Right ventricle myocardium inferior (tissue), 1 donor: ENCODE measurements around the gene MMP11. TPM values are rescaled to one million over a fixed set of nuclear protein-coding genes. Genes with fewer than 3 reads are reported as not detected.

Source experiments
- ATAC-seq: fragments of 200-7000 bp; cut with Tn5 transposase; one replicate; pipeline ENCODE4 v1.9.1; 2020; ENCODE audit warnings: mild to moderate bottlenecking, moderate library complexity
- DNase-seq: peaks from one replicate; pipeline ENCODE4 v3.0.0; 2021; ENCODE audit errors: missing footprints
- intact Hi-C: fragments of 100-400 bp; cut with DNase I; formaldehyde crosslinking; loops from one replicate; pipeline ENCODE4 v1.11.0; 2022
- total RNA-seq: library from RNA; stranded (reverse); fragmentation: NEBNext Ultra II Directional; extraction: Animal tissue kit (Norgen Biotek cat#: 25700); gene quantifications from one replicate; pipeline ENCODE4 v1.2.1, GENCODE V29; 2021
- donor health status: DM: no; HTN: yes; CAD: no; lungs with severe emphysema.

Gene MMP11
- total RNA-seq, 1 donor from 2014 or later, result 28.0 TPM

- ATAC-seq, result peak; percentile 48
These were observed 49.5 kb downstream of the MMP11 start for GRCh38 chr22:23822101-23822671.

GRCh38 chr22:23823331-23823791 lies 50.7 kb downstream of the MMP11 start:
- ATAC-seq (peak; percentile 21), DNase-seq (peak; percentile 43)
- intact Hi-C loops, result no loop called here

More at GRCh38 chr22:23822101-23822671, 49.5 kb downstream of the MMP11 start:
- intact Hi-C loops, result no loop called here
- peak; percentile 55 for DNase-seq

- intact Hi-C loops, result no loop called here
- no peak for ATAC-seq
- DNase-seq, result peak; percentile 52
These were observed 52.0 kb downstream of the MMP11 start for GRCh38 chr22:23824476-23825245.

GRCh38 chr22:23825246-23825905 lies 52.7 kb downstream of the MMP11 start:
- DNase-seq, result peak; percentile 15

GRCh38 chr22:23826510-23827350 lies 54.1 kb downstream of the MMP11 start:
- ATAC-seq (no peak), DNase-seq (peak; percentile 37)
- intact Hi-C loops, result loop anchor here (2.0 kb wide), 1 partner anchor 14 kb away; no protein-coding TSS in a partner anchor

More at GRCh38 chr22:23825246-23825905, 52.7 kb downstream of the MMP11 start:
- ATAC-seq, result no peak
- intact Hi-C loops, result no loop called here

GRCh38 chr22:23827351-23827995 lies 54.8 kb downstream of the MMP11 start:
- intact Hi-C loops, result loop anchor here (2.0 kb wide), 1 partner anchor 13 kb away; no protein-coding TSS in a partner anchor
- peak; percentile 14 for DNase-seq
- ATAC-seq, result no peak

- ATAC-seq, result peak; percentile 83
- DNase-seq, result peak; percentile 69
- intact Hi-C loops, result no loop called here
These were observed 56.4 kb downstream of the MMP11 start for GRCh38 chr22:23828800-23829680.

- ATAC-seq (no peak), DNase-seq (no peak)
- intact Hi-C loops, result loop anchor here (5.0 kb wide), 1 partner anchor 43 kb away; the partner anchor contains the start of gene SMARCB1
These were observed 57.3 kb downstream of the MMP11 start for GRCh38 chr22:23829845-23830372.

- ATAC-seq, result no peak
- DNase-seq, result peak; percentile 35
- intact Hi-C loops, result loop anchor here (5.0 kb wide), 1 partner anchor 44 kb away; the partner anchor contains the start of gene SMARCB1
These were observed 58.6 kb downstream of the MMP11 start for GRCh38 chr22:23831261-23831660.

GRCh38 chr22:23831781-23832180 lies 59.1 kb downstream of the MMP11 start:
- DNase-seq, result peak; percentile 49
- intact Hi-C loops, result loop anchor here (5.0 kb wide), 1 partner anchor 44 kb away; the partner anchor contains the start of gene SMARCB1
- no peak for ATAC-seq

GRCh38 chr22:23832226-23833016 lies 59.8 kb downstream of the MMP11 start:
- DNase-seq, result peak; percentile 64
- no peak for ATAC-seq
- intact Hi-C loops, result loop anchor here (5.0 kb wide), 1 partner anchor 45 kb away; the partner anchor contains the start of gene SMARCB1

- intact Hi-C loops, result loop anchor here (5.0 kb wide), 1 partner anchor 46 kb away; the partner anchor contains the start of gene SMARCB1
- peak; percentile 54 for DNase-seq
- no peak for ATAC-seq
These were observed 60.5 kb downstream of the MMP11 start for GRCh38 chr22:23833017-23833751.
